Measurements from ENCODE around the gene GATM. TPM values are rescaled to one million over a fixed set of nuclear protein-coding genes. Genes with fewer than 3 reads are reported as not detected.
"Not testable (repeated sequence)": the region's sequence is repeated elsewhere in the genome, so short reads cannot be mapped to it uniquely, and the experiment has no call there.

Gene GATM
- total RNA-seq, 1 donor from 2014 or later, result 7.3 TPM

GRCh38 chr15:45371546-45371945 is 6.8 kb downstream of the GATM start:
- Mint-ChIP-seq H3K9me3 (no peaks in the 10 kb centered on the region), H3K27me3 (ENCODE audit: low read depth) (peaks cover 17% of the 10 kb centered on the region), H3K4me3 (no peak overlapping the region), H3K4me1 (peaks cover 8% of the 10 kb centered on the region), H3K36me3 (no peaks in the 10 kb centered on the region), H3K27ac (no peak overlapping the region)
- DNase-seq (ENCODE audit: low spot score in 2 of 2, unreplicated experiment in 2 of 2), result no peak
- TF ChIP-seq, protein P1, sequence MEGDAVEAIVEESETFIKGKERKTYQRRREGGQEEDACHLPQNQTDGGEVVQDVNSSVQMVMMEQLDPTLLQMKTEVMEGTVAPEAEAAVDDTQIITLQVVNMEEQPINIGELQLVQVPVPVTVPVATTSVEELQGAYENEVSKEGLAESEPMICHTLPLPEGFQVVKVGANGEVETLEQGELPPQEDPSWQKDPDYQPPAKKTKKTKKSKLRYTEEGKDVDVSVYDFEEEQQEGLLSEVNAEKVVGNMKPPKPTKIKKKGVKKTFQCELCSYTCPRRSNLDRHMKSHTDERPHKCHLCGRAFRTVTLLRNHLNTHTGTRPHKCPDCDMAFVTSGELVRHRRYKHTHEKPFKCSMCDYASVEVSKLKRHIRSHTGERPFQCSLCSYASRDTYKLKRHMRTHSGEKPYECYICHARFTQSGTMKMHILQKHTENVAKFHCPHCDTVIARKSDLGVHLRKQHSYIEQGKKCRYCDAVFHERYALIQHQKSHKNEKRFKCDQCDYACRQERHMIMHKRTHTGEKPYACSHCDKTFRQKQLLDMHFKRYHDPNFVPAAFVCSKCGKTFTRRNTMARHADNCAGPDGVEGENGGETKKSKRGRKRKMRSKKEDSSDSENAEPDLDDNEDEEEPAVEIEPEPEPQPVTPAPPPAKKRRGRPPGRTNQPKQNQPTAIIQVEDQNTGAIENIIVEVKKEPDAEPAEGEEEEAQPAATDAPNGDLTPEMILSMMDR (IDR thresholded peaks at IDR 0.05; ENCODE audit: unreplicated experiment), result no peak

DNA sequence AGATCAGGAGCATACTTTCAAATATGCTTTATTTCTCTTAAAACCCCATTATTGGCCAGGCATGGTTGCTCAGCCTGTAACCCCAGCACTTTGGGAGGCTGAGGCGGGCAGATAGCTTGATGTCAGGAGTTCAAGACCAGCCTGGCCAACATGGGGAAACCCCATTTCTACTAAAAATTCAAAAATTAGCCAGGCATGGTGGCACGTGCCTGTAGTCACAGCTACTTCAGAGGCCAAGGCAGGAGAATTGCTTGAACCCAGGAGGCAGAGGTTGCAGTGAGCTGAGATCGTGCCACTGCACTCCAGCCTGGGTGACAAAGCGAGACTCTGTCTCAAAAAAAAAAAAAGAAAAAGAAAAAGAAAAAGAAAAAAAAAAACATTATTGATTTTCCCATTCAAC is 8.3 kb downstream of the GATM start:
- H3K27ac Mint-ChIP-seq; DNase-seq (ENCODE audit: low spot score in 2 of 2, unreplicated experiment in 2 of 2); H3K4me1 Mint-ChIP-seq; H3K4me3 Mint-ChIP-seq; H3K9me3 Mint-ChIP-seq; H3K27me3 Mint-ChIP-seq (ENCODE audit: low read depth); H3K36me3 Mint-ChIP-seq: not testable (repeated sequence)

DNA sequence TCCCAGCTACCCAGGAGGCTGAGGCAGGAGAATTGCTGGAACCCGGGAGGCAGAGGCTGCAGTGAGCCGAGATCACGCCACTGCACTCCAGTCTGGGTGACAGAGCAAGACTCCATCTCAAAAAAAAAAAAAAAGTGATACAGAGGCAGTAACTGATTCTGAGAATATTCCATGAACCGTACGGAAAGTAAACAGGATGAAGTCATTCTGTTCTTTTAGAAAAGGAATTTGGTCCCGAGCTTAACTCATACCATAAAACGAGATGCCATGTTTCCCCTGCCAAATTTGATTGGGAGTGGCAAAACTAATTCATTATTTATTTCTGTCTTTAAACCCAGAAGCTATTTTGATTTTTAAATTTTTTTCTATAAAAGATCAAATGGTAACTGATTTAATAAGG is 11.1 kb downstream of the GATM start:
- not testable (repeated sequence) for H3K4me3 Mint-ChIP-seq; DNase-seq (ENCODE audit: low spot score in 2 of 2, unreplicated experiment in 2 of 2); H3K36me3 Mint-ChIP-seq; H3K27me3 Mint-ChIP-seq (ENCODE audit: low read depth); H3K27ac Mint-ChIP-seq; H3K4me1 Mint-ChIP-seq; H3K9me3 Mint-ChIP-seq

- Mint-ChIP-seq H3K27me3 (ENCODE audit: low read depth) (no peaks in the 10 kb centered on the region), H3K4me3 (no peak overlapping the region), H3K27ac (no peak overlapping the region), H3K4me1 (no peaks in the 10 kb centered on the region), H3K9me3 (no peaks in the 10 kb centered on the region), H3K36me3 (peaks cover 1% of the 10 kb centered on the region)
- TF ChIP-seq, protein P1 (IDR thresholded peaks at IDR 0.05; ENCODE audit: unreplicated experiment), result no peak
- no peak for DNase-seq (ENCODE audit: low spot score in 2 of 2, unreplicated experiment in 2 of 2)
Observed at GRCh38 chr15:45364271-45364670, 14.1 kb downstream of the GATM start.

DNA sequence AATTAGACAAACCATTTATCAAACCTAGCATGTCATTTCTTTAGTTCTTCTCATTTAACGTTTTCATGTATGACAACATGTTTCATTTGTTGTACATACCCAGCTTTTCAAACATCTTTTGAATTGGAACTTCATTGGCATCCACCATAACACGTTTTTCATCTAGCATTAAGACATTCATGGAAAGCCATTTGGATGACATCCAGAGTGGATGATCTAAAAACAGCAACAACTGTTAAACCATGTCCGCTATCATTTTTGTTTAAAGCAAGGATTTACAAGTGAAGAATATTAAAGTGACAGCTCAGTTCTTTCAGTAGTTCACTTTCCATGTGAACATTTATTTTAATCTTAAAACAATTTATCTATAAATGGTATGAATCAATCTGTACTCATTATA is 14.5 kb downstream of the GATM start:
- no peak overlapping the region for H3K4me3 Mint-ChIP-seq
- H3K4me1 Mint-ChIP-seq, result no peaks in the 10 kb centered on the region
- TF ChIP-seq, protein P1 (IDR thresholded peaks at IDR 0.05; ENCODE audit: unreplicated experiment), result no peak

GRCh38 chr15:45363334-45363733 is 15.0 kb downstream of the GATM start:
- no peaks in the 10 kb centered on the region for H3K4me1 Mint-ChIP-seq
- H3K27ac Mint-ChIP-seq, result no peak overlapping the region
- DNase-seq (ENCODE audit: low spot score in 2 of 2, unreplicated experiment in 2 of 2), result no peak
- H3K4me3 Mint-ChIP-seq, result no peak overlapping the region
- peaks cover 1% of the 10 kb centered on the region for H3K36me3 Mint-ChIP-seq
- TF ChIP-seq, protein P1 (IDR thresholded peaks at IDR 0.05; ENCODE audit: unreplicated experiment), result no peak
- no peaks in the 10 kb centered on the region for H3K27me3 Mint-ChIP-seq (ENCODE audit: low read depth)
- no peaks in the 10 kb centered on the region for H3K9me3 Mint-ChIP-seq

More for the DNA sequence above, 14.5 kb downstream of the GATM start:
- H3K27ac Mint-ChIP-seq, result no peak overlapping the region
- no peaks in the 10 kb centered on the region for H3K9me3 Mint-ChIP-seq
- DNase-seq (ENCODE audit: low spot score in 2 of 2, unreplicated experiment in 2 of 2), result no peak
- H3K36me3 Mint-ChIP-seq, result peaks cover 1% of the 10 kb centered on the region
- H3K27me3 Mint-ChIP-seq (ENCODE audit: low read depth), result no peaks in the 10 kb centered on the region

- H3K9me3 Mint-ChIP-seq, result no peaks in the 10 kb centered on the region
- no peak for DNase-seq (ENCODE audit: low spot score in 2 of 2, unreplicated experiment in 2 of 2)
- TF ChIP-seq, protein P1 (IDR thresholded peaks at IDR 0.05; ENCODE audit: unreplicated experiment), result no peak
- no peaks in the 10 kb centered on the region for H3K27me3 Mint-ChIP-seq (ENCODE audit: low read depth)
- no peaks in the 10 kb centered on the region for H3K4me1 Mint-ChIP-seq
- peaks cover 1% of the 10 kb centered on the region for H3K36me3 Mint-ChIP-seq
- H3K27ac Mint-ChIP-seq, result no peak overlapping the region
- no peak overlapping the region for H3K4me3 Mint-ChIP-seq
Observed at GRCh38 chr15:45362419-45362818, 15.9 kb downstream of the GATM start.

Measured in mesothelial cell of epicardium (in vitro differentiated cells).